ENCODE measurements around the gene CCDC6.

DNA sequence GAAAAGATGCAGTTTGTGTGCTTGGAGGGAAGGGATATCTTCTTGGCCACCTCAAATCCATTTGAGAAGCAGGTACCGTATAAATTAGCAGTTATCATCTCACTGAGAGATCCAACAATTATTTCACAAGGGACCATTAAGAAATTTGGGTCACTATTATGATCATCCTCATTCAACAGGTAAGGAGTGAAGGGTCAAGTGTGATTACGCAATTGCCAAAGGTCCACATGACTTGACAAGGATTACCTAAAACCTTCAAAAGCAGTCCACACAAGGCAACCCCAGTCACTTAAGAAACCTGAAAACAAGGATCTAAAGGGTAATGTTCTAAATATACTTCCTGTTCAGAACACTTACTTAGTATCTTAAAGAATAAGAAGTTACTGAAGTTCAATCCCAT, 27.4 kb downstream of the CCDC6 start:
- TF ChIP-seq, protein P1, sequence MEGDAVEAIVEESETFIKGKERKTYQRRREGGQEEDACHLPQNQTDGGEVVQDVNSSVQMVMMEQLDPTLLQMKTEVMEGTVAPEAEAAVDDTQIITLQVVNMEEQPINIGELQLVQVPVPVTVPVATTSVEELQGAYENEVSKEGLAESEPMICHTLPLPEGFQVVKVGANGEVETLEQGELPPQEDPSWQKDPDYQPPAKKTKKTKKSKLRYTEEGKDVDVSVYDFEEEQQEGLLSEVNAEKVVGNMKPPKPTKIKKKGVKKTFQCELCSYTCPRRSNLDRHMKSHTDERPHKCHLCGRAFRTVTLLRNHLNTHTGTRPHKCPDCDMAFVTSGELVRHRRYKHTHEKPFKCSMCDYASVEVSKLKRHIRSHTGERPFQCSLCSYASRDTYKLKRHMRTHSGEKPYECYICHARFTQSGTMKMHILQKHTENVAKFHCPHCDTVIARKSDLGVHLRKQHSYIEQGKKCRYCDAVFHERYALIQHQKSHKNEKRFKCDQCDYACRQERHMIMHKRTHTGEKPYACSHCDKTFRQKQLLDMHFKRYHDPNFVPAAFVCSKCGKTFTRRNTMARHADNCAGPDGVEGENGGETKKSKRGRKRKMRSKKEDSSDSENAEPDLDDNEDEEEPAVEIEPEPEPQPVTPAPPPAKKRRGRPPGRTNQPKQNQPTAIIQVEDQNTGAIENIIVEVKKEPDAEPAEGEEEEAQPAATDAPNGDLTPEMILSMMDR (IDR thresholded peaks at IDR 0.05), result no peak
- TF ChIP-seq POLR2A (IDR thresholded peaks at IDR 0.05), result no peak

Measured in testis (tissue), 2 donors.